Measurements from ENCODE around the gene PARP12. TPM values are rescaled to one million over a fixed set of nuclear protein-coding genes. Genes with fewer than 3 reads are reported as not detected.

Gene PARP12
- total RNA-seq, 1 donor from 2014 or later = 14.5 TPM

DNA sequence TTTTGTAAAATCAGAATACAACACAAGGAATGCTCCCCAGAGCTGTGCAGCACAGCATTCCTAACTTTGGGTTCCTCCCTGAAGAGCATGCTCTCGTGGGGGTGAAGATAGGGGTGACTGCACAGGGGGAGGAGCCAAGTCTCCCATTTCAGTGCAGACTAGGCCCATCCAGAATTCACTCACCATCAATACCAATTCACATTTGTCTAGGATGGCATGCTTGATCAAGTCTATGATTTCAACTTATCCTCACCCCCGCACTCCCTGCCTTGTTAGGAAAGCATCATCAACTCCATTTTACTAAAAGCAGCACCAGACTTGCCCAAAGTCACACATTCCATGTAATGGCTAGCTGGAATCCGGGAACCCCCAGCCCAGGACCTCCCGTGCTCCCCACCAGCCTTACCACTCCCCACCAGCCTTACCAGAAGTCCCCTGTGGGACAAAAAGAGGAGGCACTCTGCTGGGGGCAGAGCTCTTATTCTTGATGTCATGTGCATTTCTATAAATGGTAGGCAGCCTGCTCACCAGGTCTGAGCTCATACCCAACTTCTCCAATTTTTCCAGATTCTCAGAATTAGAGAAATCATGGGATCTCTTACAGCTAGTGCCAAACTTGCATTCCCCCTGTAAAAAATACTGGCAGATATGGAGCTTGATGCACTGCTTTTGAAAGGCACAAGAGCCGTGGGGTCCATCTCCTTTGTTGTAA, 6.2 kb downstream of the PARP12 start:
- peaks cover 19% of the 10 kb centered on the region for H3K4me1 Mint-ChIP-seq (ENCODE audit: unreplicated experiment)
- H3K27ac Mint-ChIP-seq (ENCODE audit: unreplicated experiment) = no peak overlapping the region
- TF ChIP-seq, protein P1, sequence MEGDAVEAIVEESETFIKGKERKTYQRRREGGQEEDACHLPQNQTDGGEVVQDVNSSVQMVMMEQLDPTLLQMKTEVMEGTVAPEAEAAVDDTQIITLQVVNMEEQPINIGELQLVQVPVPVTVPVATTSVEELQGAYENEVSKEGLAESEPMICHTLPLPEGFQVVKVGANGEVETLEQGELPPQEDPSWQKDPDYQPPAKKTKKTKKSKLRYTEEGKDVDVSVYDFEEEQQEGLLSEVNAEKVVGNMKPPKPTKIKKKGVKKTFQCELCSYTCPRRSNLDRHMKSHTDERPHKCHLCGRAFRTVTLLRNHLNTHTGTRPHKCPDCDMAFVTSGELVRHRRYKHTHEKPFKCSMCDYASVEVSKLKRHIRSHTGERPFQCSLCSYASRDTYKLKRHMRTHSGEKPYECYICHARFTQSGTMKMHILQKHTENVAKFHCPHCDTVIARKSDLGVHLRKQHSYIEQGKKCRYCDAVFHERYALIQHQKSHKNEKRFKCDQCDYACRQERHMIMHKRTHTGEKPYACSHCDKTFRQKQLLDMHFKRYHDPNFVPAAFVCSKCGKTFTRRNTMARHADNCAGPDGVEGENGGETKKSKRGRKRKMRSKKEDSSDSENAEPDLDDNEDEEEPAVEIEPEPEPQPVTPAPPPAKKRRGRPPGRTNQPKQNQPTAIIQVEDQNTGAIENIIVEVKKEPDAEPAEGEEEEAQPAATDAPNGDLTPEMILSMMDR (IDR thresholded peaks at IDR 0.05; ENCODE audit: unreplicated experiment) = no peak
- DNase-seq (ENCODE audit: low spot score) = no peak
- H3K27me3 Mint-ChIP-seq (ENCODE audit: unreplicated experiment) = peaks cover 10% of the 10 kb centered on the region
- H3K36me3 Mint-ChIP-seq (ENCODE audit: low read depth, unreplicated experiment) = peaks cover 12% of the 10 kb centered on the region
- no peak overlapping the region for H3K4me3 Mint-ChIP-seq (ENCODE audit: unreplicated experiment)
- H3K9me3 Mint-ChIP-seq (ENCODE audit: unreplicated experiment) = no peaks in the 10 kb centered on the region

DNA sequence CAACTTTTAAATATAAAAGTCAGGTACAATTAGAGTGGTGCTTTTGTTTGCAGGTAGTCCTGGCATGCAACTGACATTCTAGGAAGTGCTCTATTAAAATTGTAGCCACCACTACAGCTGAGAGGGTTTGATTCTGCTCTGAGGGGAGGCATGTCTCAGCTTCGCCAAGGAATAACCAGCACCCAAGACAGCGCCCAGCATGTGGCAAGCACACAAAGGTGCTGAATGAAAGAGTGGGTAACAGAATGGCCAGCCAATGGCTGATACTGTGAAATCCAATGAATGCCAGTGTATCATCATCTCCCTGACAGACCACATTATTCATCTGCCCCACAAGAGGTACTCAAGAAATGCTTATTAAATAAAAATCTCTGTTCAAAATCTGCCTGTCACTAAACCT, 6.9 kb downstream of the PARP12 start:
- DNase-seq (ENCODE audit: low spot score) = no peak
- no peak overlapping the region for H3K27ac Mint-ChIP-seq (ENCODE audit: unreplicated experiment)
- peaks cover 6% of the 10 kb centered on the region for H3K36me3 Mint-ChIP-seq (ENCODE audit: low read depth, unreplicated experiment)
- no peaks in the 10 kb centered on the region for H3K9me3 Mint-ChIP-seq (ENCODE audit: unreplicated experiment)
- TF ChIP-seq, protein P1 (IDR thresholded peaks at IDR 0.05; ENCODE audit: unreplicated experiment) = no peak
- H3K4me3 Mint-ChIP-seq (ENCODE audit: unreplicated experiment) = no peak overlapping the region
- peaks cover 12% of the 10 kb centered on the region for H3K4me1 Mint-ChIP-seq (ENCODE audit: unreplicated experiment)
- H3K27me3 Mint-ChIP-seq (ENCODE audit: unreplicated experiment) = peaks cover 5% of the 10 kb centered on the region

DNA sequence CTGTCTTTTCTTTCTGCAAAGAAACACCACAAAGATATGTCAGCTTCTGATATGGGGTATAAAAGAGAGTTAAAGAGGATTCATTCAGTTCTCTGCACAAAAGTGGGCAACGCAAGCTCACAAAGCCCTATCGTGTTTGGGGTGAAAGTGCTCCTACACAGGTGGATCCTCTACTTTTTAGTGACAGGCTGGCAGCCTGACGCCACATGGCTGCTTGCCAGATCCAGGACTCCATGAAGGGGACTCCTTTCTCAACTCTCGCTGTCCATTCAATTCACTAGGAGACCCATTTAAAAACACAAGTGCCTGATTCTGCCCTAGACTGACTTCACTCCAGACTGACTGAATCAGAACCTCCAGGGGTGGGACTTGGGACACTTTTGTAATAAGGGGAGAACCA, 8.0 kb downstream of the PARP12 start:
- Mint-ChIP-seq H3K36me3 (ENCODE audit: low read depth, unreplicated experiment) (peaks cover 14% of the 10 kb centered on the region), H3K4me3 (ENCODE audit: unreplicated experiment) (no peak overlapping the region), H3K4me1 (ENCODE audit: unreplicated experiment) (peaks cover 13% of the 10 kb centered on the region), H3K27ac (ENCODE audit: unreplicated experiment) (no peak overlapping the region), H3K27me3 (ENCODE audit: unreplicated experiment) (no peaks in the 10 kb centered on the region), H3K9me3 (ENCODE audit: unreplicated experiment) (peaks cover 4% of the 10 kb centered on the region)
- TF ChIP-seq, protein P1 (IDR thresholded peaks at IDR 0.05; ENCODE audit: unreplicated experiment) = no peak
- DNase-seq (ENCODE audit: low spot score) = no peak

DNA sequence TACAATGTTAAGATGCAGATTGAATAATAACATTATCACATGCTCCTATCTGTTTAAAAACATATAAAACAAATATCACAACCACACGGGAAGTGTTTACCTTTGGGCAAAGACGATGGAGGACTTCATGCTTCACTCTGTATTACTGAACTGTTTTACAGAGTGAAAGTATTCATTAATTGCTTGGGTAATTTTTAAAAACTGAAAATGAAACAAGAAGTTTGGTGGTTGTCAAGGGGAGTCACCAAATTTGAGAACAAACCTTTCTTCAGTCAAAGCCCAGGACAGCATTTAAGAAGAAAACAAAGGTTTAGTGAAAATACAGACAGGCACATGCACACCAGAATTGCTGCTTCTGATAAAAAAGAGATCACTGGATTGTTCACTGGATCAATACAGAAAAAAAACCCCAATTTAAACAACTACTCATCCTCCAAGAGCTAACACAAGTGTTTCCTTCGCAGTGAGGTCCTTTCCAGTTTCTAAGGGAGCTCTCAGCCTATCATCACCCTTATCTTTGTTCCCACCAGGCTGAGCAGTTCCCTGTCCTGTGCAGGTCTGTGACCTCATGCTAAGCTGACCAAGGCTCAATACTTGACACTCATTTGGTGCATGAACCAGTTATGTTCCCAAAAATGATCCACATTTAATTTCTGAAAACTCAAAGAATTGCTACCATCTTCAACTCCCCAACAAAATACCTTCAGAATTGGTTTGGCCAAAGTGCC, 8.8 kb downstream of the PARP12 start:
- peaks cover 20% of the 10 kb centered on the region for H3K4me1 Mint-ChIP-seq (ENCODE audit: unreplicated experiment)
- H3K36me3 Mint-ChIP-seq (ENCODE audit: low read depth, unreplicated experiment) = peaks cover 15% of the 10 kb centered on the region
- H3K9me3 Mint-ChIP-seq (ENCODE audit: unreplicated experiment) = peaks cover 5% of the 10 kb centered on the region
- no peak overlapping the region for H3K4me3 Mint-ChIP-seq (ENCODE audit: unreplicated experiment)
- DNase-seq (ENCODE audit: low spot score) = no peak
- TF ChIP-seq, protein P1 (IDR thresholded peaks at IDR 0.05; ENCODE audit: unreplicated experiment) = no peak
- no peaks in the 10 kb centered on the region for H3K27me3 Mint-ChIP-seq (ENCODE audit: unreplicated experiment)
- H3K27ac Mint-ChIP-seq (ENCODE audit: unreplicated experiment) = no peak overlapping the region

DNA sequence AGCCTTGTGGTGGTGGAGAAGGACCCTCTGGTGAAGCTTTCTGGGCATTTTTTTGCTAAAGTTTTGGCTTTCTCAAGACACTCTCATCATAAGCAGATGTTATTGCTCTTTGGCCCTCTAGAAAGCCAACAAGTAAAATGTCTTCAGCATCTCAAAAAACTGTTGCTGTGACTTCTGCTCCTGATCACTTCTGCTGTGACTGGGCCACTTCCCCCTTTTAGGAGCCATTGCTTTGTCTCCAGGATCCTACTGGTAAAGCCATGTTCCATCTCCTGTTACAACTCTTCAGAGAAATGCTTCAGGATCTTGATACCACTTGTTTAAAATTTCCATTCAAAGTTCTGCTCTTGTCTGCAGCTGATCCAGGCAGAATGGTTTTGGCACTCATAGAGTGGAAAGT, 10.9 kb downstream of the PARP12 start:
- TF ChIP-seq, protein P1 (IDR thresholded peaks at IDR 0.05; ENCODE audit: unreplicated experiment) = no peak
- DNase-seq (ENCODE audit: low spot score) = no peak
- Mint-ChIP-seq H3K27ac (ENCODE audit: unreplicated experiment) (no peak overlapping the region), H3K4me1 (ENCODE audit: unreplicated experiment) (peaks cover 24% of the 10 kb centered on the region), H3K9me3 (ENCODE audit: unreplicated experiment) (peaks cover 5% of the 10 kb centered on the region), H3K36me3 (ENCODE audit: low read depth, unreplicated experiment) (peaks cover 11% of the 10 kb centered on the region), H3K27me3 (ENCODE audit: unreplicated experiment) (no peaks in the 10 kb centered on the region), H3K4me3 (ENCODE audit: unreplicated experiment) (no peak overlapping the region)
